Stimulated activated CD8-positive, alpha-beta memory T cell treated with anti-CD3 and anti-CD28 coated beads, Interleukin-4, amount 100 ng/mL, for 24 hours (primary cell): ENCODE measurements around the gene AFDN.

Source experiments
- DNase-seq: peaks from one replicate; pipeline ENCODE4 v3.0.0-alpha.2; 2020; ENCODE audit warnings: low read depth

AFDN gene, protein sequence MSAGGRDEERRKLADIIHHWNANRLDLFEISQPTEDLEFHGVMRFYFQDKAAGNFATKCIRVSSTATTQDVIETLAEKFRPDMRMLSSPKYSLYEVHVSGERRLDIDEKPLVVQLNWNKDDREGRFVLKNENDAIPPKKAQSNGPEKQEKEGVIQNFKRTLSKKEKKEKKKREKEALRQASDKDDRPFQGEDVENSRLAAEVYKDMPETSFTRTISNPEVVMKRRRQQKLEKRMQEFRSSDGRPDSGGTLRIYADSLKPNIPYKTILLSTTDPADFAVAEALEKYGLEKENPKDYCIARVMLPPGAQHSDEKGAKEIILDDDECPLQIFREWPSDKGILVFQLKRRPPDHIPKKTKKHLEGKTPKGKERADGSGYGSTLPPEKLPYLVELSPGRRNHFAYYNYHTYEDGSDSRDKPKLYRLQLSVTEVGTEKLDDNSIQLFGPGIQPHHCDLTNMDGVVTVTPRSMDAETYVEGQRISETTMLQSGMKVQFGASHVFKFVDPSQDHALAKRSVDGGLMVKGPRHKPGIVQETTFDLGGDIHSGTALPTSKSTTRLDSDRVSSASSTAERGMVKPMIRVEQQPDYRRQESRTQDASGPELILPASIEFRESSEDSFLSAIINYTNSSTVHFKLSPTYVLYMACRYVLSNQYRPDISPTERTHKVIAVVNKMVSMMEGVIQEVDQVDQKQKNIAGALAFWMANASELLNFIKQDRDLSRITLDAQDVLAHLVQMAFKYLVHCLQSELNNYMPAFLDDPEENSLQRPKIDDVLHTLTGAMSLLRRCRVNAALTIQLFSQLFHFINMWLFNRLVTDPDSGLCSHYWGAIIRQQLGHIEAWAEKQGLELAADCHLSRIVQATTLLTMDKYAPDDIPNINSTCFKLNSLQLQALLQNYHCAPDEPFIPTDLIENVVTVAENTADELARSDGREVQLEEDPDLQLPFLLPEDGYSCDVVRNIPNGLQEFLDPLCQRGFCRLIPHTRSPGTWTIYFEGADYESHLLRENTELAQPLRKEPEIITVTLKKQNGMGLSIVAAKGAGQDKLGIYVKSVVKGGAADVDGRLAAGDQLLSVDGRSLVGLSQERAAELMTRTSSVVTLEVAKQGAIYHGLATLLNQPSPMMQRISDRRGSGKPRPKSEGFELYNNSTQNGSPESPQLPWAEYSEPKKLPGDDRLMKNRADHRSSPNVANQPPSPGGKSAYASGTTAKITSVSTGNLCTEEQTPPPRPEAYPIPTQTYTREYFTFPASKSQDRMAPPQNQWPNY (N-terminal part only)

GRCh38 chr6:167826896-167827582 is at the start of gene AFDN:
TSS of gene AFDN (plus strand) at chr6:167826911. CDS start at chr6:167827133, 222 bp downstream.
- no peak for DNase-seq

DNA sequence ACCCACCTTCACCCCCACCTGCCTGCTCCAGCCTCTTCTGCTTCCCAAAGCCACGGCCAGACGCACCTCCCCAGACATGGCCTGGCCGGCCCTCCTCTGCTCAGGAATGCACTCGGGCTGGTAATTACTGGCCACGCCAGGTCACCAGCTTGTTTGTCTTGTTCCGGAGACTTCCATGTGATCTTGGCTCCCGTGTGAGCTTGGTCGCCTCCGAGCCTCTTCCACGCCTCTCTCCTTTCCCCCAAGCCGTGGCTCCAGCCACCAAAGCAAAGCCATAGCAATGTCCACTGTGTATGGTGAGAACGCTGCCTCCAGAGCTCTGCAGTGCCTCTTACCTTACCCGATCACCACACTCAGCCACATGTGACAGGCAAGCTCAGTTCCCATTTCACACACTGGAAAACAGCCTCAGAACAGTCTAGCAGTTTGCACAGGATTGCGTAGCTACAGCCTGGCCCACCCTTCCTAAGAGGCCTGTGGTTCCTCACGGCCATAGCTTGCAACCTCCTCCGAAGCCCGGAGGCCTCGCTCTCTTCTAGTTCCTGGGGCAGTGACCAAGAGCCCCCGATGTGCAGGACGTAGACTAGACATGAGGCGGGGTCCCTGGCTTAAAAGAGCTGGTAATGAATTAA is 48.1 kb upstream of the AFDN start:
- no peak for DNase-seq

DNA sequence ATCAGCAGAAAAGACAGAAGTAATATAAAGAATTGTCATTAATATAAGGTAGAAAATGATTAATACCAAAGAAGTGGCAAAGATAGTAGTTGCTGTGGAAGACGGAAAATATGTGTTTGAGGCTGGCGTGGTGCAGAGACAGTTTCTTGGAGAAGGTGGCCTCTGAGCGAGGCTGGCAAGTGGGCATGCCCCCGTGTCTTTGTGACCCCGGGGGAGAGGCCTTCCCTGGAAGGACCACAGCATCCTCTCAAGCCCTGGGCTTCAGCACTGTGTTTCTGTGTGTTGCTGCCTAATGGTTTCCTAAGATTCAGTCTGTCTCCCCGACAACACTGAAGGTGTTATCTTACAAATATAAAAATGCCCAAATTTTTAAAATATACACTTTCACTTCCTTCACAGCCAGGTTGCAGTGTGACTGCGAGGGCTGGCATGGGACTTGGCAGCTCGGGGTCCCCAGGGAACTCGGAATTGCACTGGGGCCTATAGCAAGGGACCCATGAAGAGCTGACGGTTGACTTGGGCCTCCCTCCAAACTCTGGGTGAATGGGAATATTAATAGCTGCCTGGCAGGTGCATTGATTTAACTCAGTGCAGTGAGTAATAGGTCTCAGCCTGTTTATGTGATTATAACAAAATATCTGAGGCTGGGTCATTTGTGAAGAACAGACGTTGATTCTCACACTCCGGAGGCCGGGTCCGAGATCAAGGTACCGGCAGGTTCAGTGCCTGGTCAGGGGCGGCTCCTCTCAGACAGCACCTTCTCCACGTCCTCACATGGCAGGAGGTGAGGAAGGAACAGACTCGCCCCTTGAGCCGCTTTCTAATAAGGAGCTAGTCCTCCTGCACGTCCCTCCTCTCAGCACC is 47.4 kb upstream of the AFDN start:
- no peak for DNase-seq

GRCh38 chr6:167779993-167780655 is 46.6 kb upstream of the AFDN start:
- DNase-seq, result no peak

DNA sequence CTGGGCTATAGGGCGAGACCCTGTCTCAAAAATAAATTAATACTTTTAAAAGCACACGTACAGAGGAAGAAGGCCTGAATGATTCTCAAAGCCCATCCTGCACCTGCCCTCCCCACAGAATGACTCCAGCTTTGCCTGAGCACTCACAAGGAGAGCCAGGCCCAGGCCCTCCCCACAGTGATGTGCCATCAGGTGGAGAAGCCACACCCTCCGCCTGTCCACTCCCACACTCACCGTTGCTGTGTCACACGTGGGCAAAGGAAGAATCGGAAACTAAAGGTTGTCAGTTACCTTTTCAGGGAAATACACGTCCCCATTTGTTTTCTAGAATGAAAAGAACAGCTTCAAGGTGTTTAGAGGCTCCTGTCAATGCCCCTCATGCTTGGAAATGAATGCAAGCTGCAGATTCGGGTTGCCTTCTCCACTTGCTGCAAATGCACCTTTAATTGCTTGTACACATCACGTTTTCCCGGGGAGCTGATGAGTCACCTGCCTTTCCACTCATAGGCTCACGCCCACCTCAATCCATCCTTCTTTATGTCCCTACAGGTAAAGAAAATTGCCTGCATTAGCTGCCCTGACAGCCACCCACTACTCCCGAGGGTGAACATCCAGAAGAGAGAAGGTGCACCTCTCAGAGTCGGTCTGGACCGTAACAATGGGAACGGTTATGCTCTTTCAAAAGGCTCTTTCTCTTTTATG is 45.5 kb upstream of the AFDN start:
- DNase-seq, result no peak

DNA sequence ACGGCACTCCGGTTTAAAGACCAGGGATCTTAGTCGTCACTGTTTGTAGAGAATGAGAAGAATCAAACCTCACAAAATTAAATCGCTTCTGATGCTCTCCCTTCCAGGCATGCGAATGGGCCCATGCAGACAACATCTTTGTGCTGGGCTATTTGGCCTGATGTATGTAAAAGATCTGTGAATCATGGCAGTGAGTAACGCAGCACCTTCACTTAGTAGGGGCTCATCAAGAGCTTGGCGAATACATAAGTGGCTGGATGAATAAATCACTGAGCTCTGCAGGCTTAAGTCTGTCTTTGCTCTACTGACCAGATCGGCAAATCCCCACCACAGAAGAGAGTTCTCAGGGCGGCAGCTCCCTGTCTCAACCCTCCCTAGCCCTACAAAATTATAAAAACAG is 44.8 kb upstream of the AFDN start:
- no peak for DNase-seq

- no peak for DNase-seq
These were observed 43.8 kb upstream of the AFDN start for GRCh38 chr6:167782698-167783517.

DNA sequence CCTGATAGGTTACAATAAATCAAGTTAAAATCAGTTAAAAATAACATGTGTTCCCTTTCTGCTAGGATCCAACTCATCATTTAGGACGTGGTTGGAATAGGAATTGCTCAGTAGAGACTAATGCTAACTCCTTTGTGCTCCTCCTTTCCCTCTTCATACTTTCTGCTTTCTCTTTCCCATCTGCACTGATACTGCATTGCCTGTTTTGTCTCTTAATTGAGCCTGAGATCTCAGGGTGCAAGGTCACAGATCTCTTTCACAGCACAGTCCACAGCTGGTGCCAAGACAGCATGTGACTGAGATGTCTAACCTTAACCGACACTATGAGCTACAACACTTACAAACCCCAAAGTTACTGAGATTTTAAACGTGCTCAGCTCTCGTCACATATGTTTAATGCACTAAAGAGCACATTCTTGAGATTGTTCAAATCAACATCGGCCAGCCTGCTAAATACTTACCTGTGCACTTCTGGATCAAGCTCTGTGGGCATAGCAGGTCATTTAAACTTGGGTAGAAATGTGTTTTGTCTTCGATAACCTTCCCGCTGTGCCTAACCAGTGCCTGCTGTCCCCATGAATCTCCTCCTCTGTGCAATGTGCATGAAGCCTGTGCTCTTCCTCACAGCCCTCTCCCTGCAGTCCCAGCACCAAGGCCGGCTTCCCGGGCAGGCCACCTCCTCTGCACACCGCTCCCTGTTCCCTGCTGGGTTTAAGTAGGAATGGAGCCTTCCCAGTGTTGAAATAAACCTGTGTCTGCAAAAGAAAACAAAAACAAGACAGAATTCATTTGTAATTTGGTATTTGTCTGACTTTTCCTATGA is 39.6 kb upstream of the AFDN start:
- DNase-seq, result no peak

GRCh38 chr6:167787896-167788562 is 38.7 kb upstream of the AFDN start:
- DNase-seq, result no peak

DNA sequence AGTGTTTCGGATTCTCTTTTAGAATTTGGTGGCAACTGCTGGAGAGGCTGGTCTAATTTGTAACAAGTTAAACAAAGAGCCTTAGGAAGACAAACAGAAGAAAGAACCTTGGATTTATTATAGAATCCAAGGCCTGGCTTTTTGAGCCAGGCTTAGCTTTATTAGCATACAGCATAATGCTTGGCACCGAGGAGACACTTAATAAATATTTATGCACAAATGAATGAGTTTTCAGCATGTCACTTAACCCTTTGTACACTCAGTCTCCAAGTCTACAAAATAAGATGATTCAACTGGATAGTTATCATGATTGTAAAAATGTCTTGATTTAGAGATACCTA is 38.2 kb upstream of the AFDN start:
- DNase-seq, result no peak

DNA sequence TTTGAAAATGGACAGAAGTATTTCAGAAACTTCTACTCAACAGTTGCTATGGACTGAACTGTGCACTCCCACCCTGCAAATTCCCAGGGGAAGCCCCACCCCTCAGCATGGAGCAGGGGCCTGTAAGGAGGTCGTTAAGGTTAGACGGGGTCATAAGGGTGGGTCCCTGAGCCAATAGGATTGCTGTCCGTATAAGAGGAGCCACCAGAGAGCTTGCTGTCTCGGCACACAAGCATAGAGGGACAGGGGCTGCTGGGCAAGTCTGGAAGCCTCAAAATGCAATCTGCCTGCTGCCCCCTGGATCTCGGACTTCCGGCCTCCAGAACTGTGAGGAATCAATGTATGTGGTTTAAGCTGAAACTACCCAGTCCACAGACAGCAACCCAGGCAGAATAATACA is 37.4 kb upstream of the AFDN start:
- no peak for DNase-seq

GRCh38 chr6:167791091-167791779 is 35.5 kb upstream of the AFDN start:
- DNase-seq, result no peak

DNA sequence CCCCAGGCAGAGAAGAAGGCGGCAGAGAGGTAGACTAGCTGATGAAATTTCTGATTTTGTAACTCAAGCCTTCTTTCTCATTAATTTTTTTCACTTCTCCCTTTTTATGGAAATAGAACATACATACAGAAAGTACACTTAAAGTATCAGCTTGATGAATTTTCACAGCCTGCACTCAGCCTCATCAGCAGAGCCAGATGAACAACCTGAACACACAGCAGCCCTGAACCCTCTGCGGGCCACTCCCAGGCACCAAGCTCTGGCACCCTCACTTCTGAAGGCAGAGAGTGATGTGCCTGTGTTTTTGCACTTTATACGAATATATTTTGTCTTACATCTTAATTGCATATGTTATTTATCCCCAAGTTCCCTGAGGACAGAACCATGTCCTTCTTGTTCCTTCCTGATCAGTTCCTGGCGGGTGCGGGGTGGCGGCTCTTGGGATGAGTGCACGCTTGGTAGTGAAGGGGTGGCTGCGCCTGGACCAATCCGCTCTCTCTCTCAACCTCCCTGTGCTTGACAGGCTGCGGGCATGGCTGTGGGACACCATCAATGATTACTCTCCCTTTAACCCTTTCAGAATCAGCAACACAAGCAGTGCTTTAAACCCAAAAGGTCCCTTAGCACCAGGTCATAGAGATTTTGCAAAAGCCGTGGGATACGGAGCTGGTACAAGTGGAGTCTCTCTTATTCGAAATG is 34.8 kb upstream of the AFDN start:
- no peak for DNase-seq

DNA sequence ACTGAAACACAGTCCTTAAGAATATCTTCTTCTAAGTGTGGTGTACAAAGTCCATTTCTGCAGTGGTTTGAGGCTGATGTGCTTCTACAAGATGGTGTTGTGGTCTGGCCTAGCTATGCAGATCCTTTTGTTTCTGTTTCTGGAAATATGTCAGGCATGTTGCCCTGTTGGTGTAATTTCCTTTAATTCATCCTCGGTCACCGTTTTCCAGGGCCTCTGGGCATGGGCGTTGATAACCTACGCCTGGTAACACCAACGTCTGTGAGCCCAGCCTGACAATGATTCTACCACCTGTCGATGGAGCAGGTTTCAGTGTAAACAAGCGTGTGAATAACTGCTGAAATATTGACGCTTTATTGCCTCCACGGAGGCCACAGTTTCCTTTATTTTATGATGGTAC is 33.3 kb upstream of the AFDN start:
- no peak for DNase-seq
